ENCODE measurements around the gene CSRNP3. TPM values are rescaled to one million over a fixed set of nuclear protein-coding genes. Genes with fewer than 3 reads are reported as not detected.

The CSRNP3 gene
- total RNA-seq, 2 donors from 2014 or later, result 8.3 to 16.1 TPM

- no peak for TF ChIP-seq CTCF (conservative IDR thresholded peaks at IDR 0.05)
- no peaks in the 10 kb centered on the region for H3K9me3 Mint-ChIP-seq
- Histone ChIP-seq H3K9ac (ENCODE audit: extremely low read depth, low read length, poor library complexity, severe bottlenecking) (no peak overlapping the region), H3K27ac (ENCODE audit: low read depth, low read length) (peak overlapping the region; percentile 26), H3K9me3 (ENCODE audit: control insufficient read depth, low read length) (no peaks in the 10 kb centered on the region), H3K4me1 (ENCODE audit: control insufficient read depth, insufficient read depth, low read length) (no peaks in the 10 kb centered on the region), H3K27me3 (ENCODE audit: control insufficient read depth, insufficient read depth, low read length, poor library complexity, severe bottlenecking) (no peaks in the 10 kb centered on the region), H3K36me3 (ENCODE audit: control insufficient read depth, insufficient read depth, low read length) (no peaks in the 10 kb centered on the region), H3K4me3 (ENCODE audit: low read length) (no peak overlapping the region)
- H3K4me1 Mint-ChIP-seq, result peaks cover 5% of the 10 kb centered on the region
- peak overlapping the region; percentile 32 for H3K27ac Mint-ChIP-seq
- H3K27me3 Mint-ChIP-seq (ENCODE audit: insufficient read depth), result no peaks in the 10 kb centered on the region
- WGBS, 2 experiments (ENCODE audit: insufficient coverage in 1 of 2, insufficient read length in 1 of 2), result 69 to 82% methylated on average over 5 to 6 of the region's 6 CpGs
- H3K36me3 Mint-ChIP-seq (ENCODE audit: low read depth), result no peaks in the 10 kb centered on the region
- DNase-seq, result peak; percentile 45
- H3K4me3 Mint-ChIP-seq, result no peak overlapping the region
Measured at GRCh38 chr2:165610591-165611029, 141.1 kb downstream of the CSRNP3 start.

GRCh38 chr2:165617741-165618481, 148.4 kb downstream of the CSRNP3 start:
- Mint-ChIP-seq H3K9me3 (no peaks in the 10 kb centered on the region), H3K27ac (no peak overlapping the region), H3K36me3 (ENCODE audit: low read depth) (no peaks in the 10 kb centered on the region), H3K4me1 (no peaks in the 10 kb centered on the region), H3K27me3 (ENCODE audit: insufficient read depth) (no peaks in the 10 kb centered on the region), H3K4me3 (no peak overlapping the region)
- WGBS, 2 experiments (ENCODE audit: insufficient coverage in 1 of 2, insufficient read length in 1 of 2), result 92 to 93% methylated on average over 2 to 4 of the region's 4 CpGs
- Histone ChIP-seq H3K4me1 (ENCODE audit: control insufficient read depth, insufficient read depth, low read length) (no peaks in the 10 kb centered on the region), H3K4me3 (ENCODE audit: low read length) (no peak overlapping the region), H3K27me3 (ENCODE audit: control insufficient read depth, insufficient read depth, low read length, poor library complexity, severe bottlenecking) (no peaks in the 10 kb centered on the region), H3K9me3 (ENCODE audit: control insufficient read depth, low read length) (no peaks in the 10 kb centered on the region), H3K27ac (ENCODE audit: low read depth, low read length) (no peak overlapping the region), H3K9ac (ENCODE audit: extremely low read depth, low read length, poor library complexity, severe bottlenecking) (no peak overlapping the region), H3K36me3 (ENCODE audit: control insufficient read depth, insufficient read depth, low read length) (no peaks in the 10 kb centered on the region)
- TF ChIP-seq CTCF (conservative IDR thresholded peaks at IDR 0.05), result no peak
- DNase-seq, result no peak

GRCh38 chr2:165618806-165619205, 149.3 kb downstream of the CSRNP3 start:
- TF ChIP-seq CTCF (conservative IDR thresholded peaks at IDR 0.05), result no peak

More at GRCh38 chr2:165618806-165619205, 149.3 kb downstream of the CSRNP3 start:
- no peaks in the 10 kb centered on the region for H3K9me3 ChIP-seq (ENCODE audit: control insufficient read depth, low read length)
- no peaks in the 10 kb centered on the region for H3K4me1 ChIP-seq (ENCODE audit: control insufficient read depth, insufficient read depth, low read length)
- no peaks in the 10 kb centered on the region for H3K27me3 ChIP-seq (ENCODE audit: control insufficient read depth, insufficient read depth, low read length, poor library complexity, severe bottlenecking)
- no peaks in the 10 kb centered on the region for H3K36me3 Mint-ChIP-seq (ENCODE audit: low read depth)
- H3K27ac Mint-ChIP-seq, result no peak overlapping the region
- H3K4me3 ChIP-seq (ENCODE audit: low read length), result no peak overlapping the region
- WGBS, 2 experiments (ENCODE audit: insufficient coverage in 1 of 2, insufficient read length in 1 of 2), result no CpG with 5 or more reads among the region's 1 CpG
- H3K4me3 Mint-ChIP-seq, result no peak overlapping the region
- H3K9me3 Mint-ChIP-seq, result no peaks in the 10 kb centered on the region
- H3K27ac ChIP-seq (ENCODE audit: low read depth, low read length), result peak overlapping the region; percentile 1
- H3K27me3 Mint-ChIP-seq (ENCODE audit: insufficient read depth), result no peaks in the 10 kb centered on the region
- no peak for DNase-seq
- no peaks in the 10 kb centered on the region for H3K36me3 ChIP-seq (ENCODE audit: control insufficient read depth, insufficient read depth, low read length)
- no peak overlapping the region for H3K9ac ChIP-seq (ENCODE audit: extremely low read depth, low read length, poor library complexity, severe bottlenecking)
- H3K4me1 Mint-ChIP-seq, result no peaks in the 10 kb centered on the region

Measured in endodermal cell (in vitro differentiated cells).